Neural cell (in vitro differentiated cells): ENCODE results near the gene IHH. TPM values are rescaled to one million over a fixed set of nuclear protein-coding genes. Genes with fewer than 3 reads are reported as not detected.

Source experiments
- H2AFZ ChIP-seq: fragments of 200-600, 300-800 bp; sonication (generic), shearing (Covaris generic); 2 replicates; pipeline ENCODE4 v1.6.0; 2014; ENCODE audit warnings: low read depth, mild to moderate bottlenecking, antibody characterized with exemption, low read length, moderate library complexity
- H3F3A ChIP-seq: fragments of 200-600 bp; shearing (Covaris generic); 2 replicates; pipeline ENCODE4 v1.6.1; 2016; ENCODE audit warnings: mild to moderate bottlenecking, moderate library complexity, mixed read lengths, antibody characterized with exemption, low read length; ENCODE audit not compliant: insufficient read depth, poor library complexity, severe bottlenecking
- H3K27ac ChIP-seq: fragments of 200-600, 300-800 bp; sonication (generic), shearing (Covaris generic); 2 replicates; pipeline ENCODE4 v1.5.1; 2014; ENCODE audit warnings: mild to moderate bottlenecking, low read length, moderate library complexity
- H3K27me3 ChIP-seq: fragments of 300-800, 200-600 bp; sonication (generic), shearing (Covaris generic); 2 replicates; pipeline ENCODE4 v1.6.0; 2014; ENCODE audit warnings: mild to moderate bottlenecking, low read depth, low read length, moderate library complexity; ENCODE audit not compliant: insufficient read depth
- H3K36me3 ChIP-seq: fragments of 300-800, 200-600 bp; sonication (generic), shearing (Covaris generic); 2 replicates; pipeline ENCODE4 v1.5.1; 2014; ENCODE audit warnings: mild to moderate bottlenecking, antibody characterized with exemption, low read length, moderate library complexity; ENCODE audit not compliant: insufficient read depth
- H3K4me2 ChIP-seq: fragments of 300-800, 200-600 bp; sonication (generic), shearing (Covaris generic); 2 replicates; pipeline ENCODE4 v1.6.0; 2014; ENCODE audit warnings: mild to moderate bottlenecking, low read length
- H3K4me3 ChIP-seq: fragments of 300-800, 200-600 bp; sonication (generic), shearing (Covaris generic); 2 replicates; pipeline ENCODE4 v1.5.1; 2014; ENCODE audit warnings: mild to moderate bottlenecking, low read length, moderate library complexity
- H3K79me2 ChIP-seq: fragments of 200-600 bp; shearing (Covaris generic); replicated peaks from 2 replicates; pipeline ENCODE4 v1.6.0; 2014; ENCODE audit warnings: mild to moderate bottlenecking, low read length, moderate library complexity; ENCODE audit not compliant: insufficient read depth
- H3K9ac ChIP-seq: fragments of 300-800, 200-600 bp; sonication (generic), shearing (Covaris generic); 2 replicates; pipeline ENCODE4 v1.6.1; 2016; ENCODE audit warnings: mild to moderate bottlenecking, low read length, mixed read lengths
- H3K9me2 ChIP-seq: fragments of 200-600 bp; shearing (Covaris generic); 2 replicates; pipeline ENCODE4 v1.6.1; 2016; ENCODE audit warnings: mild to moderate bottlenecking, low read length, mixed read lengths; ENCODE audit not compliant: insufficient read depth
- H3K9me3 ChIP-seq: fragments of 200-600, 300-800 bp; sonication (generic), shearing (Covaris generic); 2 replicates; pipeline ENCODE4 v1.6.1; 2016; ENCODE audit warnings: mild to moderate bottlenecking, mixed run types, low read length, moderate library complexity, mixed read lengths
- H4K20me1 ChIP-seq: fragments of 200-600 bp; shearing (Covaris generic); 2 replicates; pipeline ENCODE4 v1.6.1; 2016; ENCODE audit warnings: mild to moderate bottlenecking, mixed run types; ENCODE audit not compliant: insufficient read depth
- CTCF ChIP-seq: fragments of 450-650 bp; IDR thresholded peaks from 2 replicates; pipeline ENCODE4 v1.5.1; 2014; ENCODE audit warnings: antibody characterized with exemption, mild to moderate bottlenecking, moderate library complexity; ENCODE audit not compliant: poor library complexity, severe bottlenecking
- EP300 ChIP-seq: fragments of 450-650 bp; conservative IDR thresholded peaks from 2 replicates; pipeline ENCODE4 v1.6.1; 2014; ENCODE audit warnings: antibody characterized with exemption, mild to moderate bottlenecking, moderate library complexity; ENCODE audit not compliant: poor library complexity, severe bottlenecking
- EZH2 ChIP-seq: fragments of 200-600, 300-800 bp; shearing (Covaris generic), sonication (generic); IDR thresholded peaks from 2 replicates; pipeline ENCODE4 v1.6.1; 2014; ENCODE audit warnings: antibody characterized with exemption, low read length, borderline replicate concordance, mild to moderate bottlenecking; ENCODE audit not compliant: insufficient read depth, poor library complexity, severe bottlenecking
- MXI1 ChIP-seq: fragments of 450-650 bp; conservative IDR thresholded peaks from 2 replicates; pipeline ENCODE4 v1.6.1; 2014; ENCODE audit warnings: antibody characterized with exemption, mild to moderate bottlenecking; ENCODE audit not compliant: poor library complexity, severe bottlenecking
- POLR2AphosphoS5 ChIP-seq: IDR thresholded peaks from 2 replicates; pipeline ENCODE4 v1.6.1; 2012
- RAD21 ChIP-seq: fragments of 450-650 bp; conservative IDR thresholded peaks from 2 replicates; pipeline ENCODE4 v1.6.1; 2014; ENCODE audit warnings: antibody characterized with exemption, mild to moderate bottlenecking, moderate library complexity
- SMC3 ChIP-seq: fragments of 450-650 bp; conservative IDR thresholded peaks from 2 replicates; pipeline ENCODE4 v1.6.1; 2014; ENCODE audit warnings: antibody characterized with exemption, mild to moderate bottlenecking, moderate library complexity; ENCODE audit not compliant: poor library complexity
- TAF1 ChIP-seq: IDR thresholded peaks from 2 replicates; pipeline ENCODE4 v1.6.1; 2012; ENCODE audit warnings: low read depth
- polyA plus RNA-seq: library from polyadenylated mRNA; depleted of rRNA; stranded (reverse); fragments of >200 nt; gene quantifications from 2 replicates; pipeline ENCODE4 v1.2.3, GENCODE V29; 2014
- TF ChIP-seq, protein P1 (sequence below): IDR thresholded peaks from 2 replicates; pipeline ENCODE4 v1.6.1; 2012; ENCODE audit warnings: borderline replicate concordance

IHH gene
- polyA plus RNA-seq, 1 donor from 2014 or later = not detected

DNA sequence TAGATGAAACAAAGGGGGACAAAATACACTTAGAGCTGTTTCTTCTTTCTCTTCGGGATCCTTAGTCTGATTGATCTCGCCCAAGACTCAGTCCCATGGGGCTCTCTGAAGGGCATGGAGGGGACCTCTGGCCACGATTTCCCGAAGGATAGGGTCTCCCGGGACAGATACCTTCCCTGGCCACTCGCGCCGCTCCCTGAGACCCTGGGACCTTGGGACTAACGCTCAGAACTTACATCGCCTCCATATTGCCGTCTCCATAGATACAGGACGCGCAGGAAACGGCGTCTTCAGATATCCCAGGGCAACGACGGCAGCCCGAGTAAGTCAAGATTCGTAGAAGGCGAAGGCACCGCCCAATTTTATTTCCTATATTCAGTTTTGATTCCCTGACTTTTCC lies 19.5 kb downstream of the IHH start, which contains the start of gene CFAP65:
Gene CFAP65 (minus strand): TSS at position 265 of the 400 bp plus-strand sequence. CDS start 2,468 bp downstream, outside the sequence.
- Histone ChIP-seq H3F3A (no peaks in the 10 kb centered on the region), H3K79me2 (no peaks in the 10 kb centered on the region), H2AFZ (peak within 1 kb of the TSS; percentile 11), H3K9ac (peak within 1 kb of the TSS; percentile 18), H3K9me2 (no peaks in the 10 kb centered on the region), H3K9me3 (no peaks in the 10 kb centered on the region), H4K20me1 (no peaks in the 10 kb centered on the region), H3K4me2 (peak within 1 kb of the TSS; percentile 65), H3K36me3 (no peaks in the 10 kb centered on the region), H3K27ac (no peak within 1 kb of the TSS), H3K4me3 (peak within 1 kb of the TSS; percentile 71), H3K27me3 (peaks cover 33% of the 10 kb centered on the region)
- TF ChIP-seq, protein P1, sequence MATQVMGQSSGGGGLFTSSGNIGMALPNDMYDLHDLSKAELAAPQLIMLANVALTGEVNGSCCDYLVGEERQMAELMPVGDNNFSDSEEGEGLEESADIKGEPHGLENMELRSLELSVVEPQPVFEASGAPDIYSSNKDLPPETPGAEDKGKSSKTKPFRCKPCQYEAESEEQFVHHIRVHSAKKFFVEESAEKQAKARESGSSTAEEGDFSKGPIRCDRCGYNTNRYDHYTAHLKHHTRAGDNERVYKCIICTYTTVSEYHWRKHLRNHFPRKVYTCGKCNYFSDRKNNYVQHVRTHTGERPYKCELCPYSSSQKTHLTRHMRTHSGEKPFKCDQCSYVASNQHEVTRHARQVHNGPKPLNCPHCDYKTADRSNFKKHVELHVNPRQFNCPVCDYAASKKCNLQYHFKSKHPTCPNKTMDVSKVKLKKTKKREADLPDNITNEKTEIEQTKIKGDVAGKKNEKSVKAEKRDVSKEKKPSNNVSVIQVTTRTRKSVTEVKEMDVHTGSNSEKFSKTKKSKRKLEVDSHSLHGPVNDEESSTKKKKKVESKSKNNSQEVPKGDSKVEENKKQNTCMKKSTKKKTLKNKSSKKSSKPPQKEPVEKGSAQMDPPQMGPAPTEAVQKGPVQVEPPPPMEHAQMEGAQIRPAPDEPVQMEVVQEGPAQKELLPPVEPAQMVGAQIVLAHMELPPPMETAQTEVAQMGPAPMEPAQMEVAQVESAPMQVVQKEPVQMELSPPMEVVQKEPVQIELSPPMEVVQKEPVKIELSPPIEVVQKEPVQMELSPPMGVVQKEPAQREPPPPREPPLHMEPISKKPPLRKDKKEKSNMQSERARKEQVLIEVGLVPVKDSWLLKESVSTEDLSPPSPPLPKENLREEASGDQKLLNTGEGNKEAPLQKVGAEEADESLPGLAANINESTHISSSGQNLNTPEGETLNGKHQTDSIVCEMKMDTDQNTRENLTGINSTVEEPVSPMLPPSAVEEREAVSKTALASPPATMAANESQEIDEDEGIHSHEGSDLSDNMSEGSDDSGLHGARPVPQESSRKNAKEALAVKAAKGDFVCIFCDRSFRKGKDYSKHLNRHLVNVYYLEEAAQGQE = no peak
- peak; percentile 92 for TF ChIP-seq MXI1

DNA sequence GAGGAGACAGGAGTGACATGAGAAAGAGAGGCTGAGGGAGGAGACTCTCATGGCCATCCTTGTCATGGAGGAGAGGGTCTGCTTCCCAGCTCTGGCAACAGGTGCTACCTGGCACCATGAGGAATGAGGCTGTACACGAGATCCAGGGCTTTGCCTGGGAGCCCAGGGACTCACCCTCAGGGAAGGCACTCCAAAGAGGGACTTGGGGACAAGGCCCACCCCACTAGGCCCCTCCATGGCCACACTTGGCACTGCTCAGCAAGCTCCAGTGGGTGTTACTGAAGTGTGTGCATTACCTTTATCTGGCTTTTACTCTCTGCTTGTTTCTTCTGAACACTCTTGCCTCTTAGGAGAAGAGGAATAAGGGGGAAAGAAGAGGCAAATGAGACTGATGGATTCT lies 22.1 kb downstream of the IHH start:
- TF ChIP-seq MXI1 = no peak
- no peak for TF ChIP-seq POLR2AphosphoS5
- TF ChIP-seq EP300 = no peak
- no peak for TF ChIP-seq EZH2
- no peak for TF ChIP-seq TAF1
- no peak for TF ChIP-seq CTCF
- TF ChIP-seq SMC3 = no peak
- no peak for TF ChIP-seq RAD21
- TF ChIP-seq, protein P1 = no peak
- Histone ChIP-seq H3K27ac (no peak overlapping the region), H3K9ac (no peak overlapping the region), H3F3A (no peaks in the 10 kb centered on the region), H3K9me2 (no peaks in the 10 kb centered on the region), H3K4me3 (no peak overlapping the region), H3K4me2 (no peak overlapping the region), H3K36me3 (no peaks in the 10 kb centered on the region), H3K9me3 (no peaks in the 10 kb centered on the region), H2AFZ (no peak overlapping the region), H3K27me3 (peaks cover 14% of the 10 kb centered on the region), H3K79me2 (no peaks in the 10 kb centered on the region), H4K20me1 (no peaks in the 10 kb centered on the region)
